Common myeloid progenitor, CD34-positive (primary cell): ENCODE results near the gene CDH22.

Experiments used
- CTCF ChIA-PET: fragments of 350-600 bp; sonication (Branson Sonifier 250); formaldehyde crosslinking; loops from one replicate; lab custom pipeline; 2021; ENCODE audit warnings: antibody characterized with exemption; lab: Charles Lee
- POLR2A ChIA-PET: fragments of 350-600 bp; sonication (Branson Sonifier 250); formaldehyde crosslinking; loops from one replicate; lab custom pipeline; 2021; ENCODE audit warnings: antibody characterized with exemption; lab: Charles Lee
- DNase-seq, 3 donors: peaks; one replicate each; pipeline versions ENCODE4 v3.0.0 to v3.0.0-alpha.2; 2013
- H3K27ac ChIP-seq, 2 experiments: 1 replicate in 1 of 2; 2 replicates in 1 of 2; pipeline ENCODE4 v1.7.0; 2013; ENCODE audit warnings: inconsistent platforms in 2 of 2, low read length in 2 of 2, mild to moderate bottlenecking in 2 of 2, low read depth in 1 of 2, moderate library complexity in 1 of 2; ENCODE audit not compliant: severe bottlenecking in 2 of 2, insufficient read depth in 1 of 2, poor library complexity in 1 of 2
- H3K27me3 ChIP-seq, 5 experiments: replicated peaks in 2 of 5; 1 replicate in 3 of 5; 2 replicates in 2 of 5; pipeline versions ENCODE4 v1.6.1 to v1.7.0; 2013; ENCODE audit warnings: low read length in 4 of 5, mild to moderate bottlenecking in 2 of 5, moderate library complexity in 2 of 5, inconsistent platforms in 1 of 5; ENCODE audit not compliant: insufficient read depth in 5 of 5, control insufficient read depth in 4 of 5
- H3K36me3 ChIP-seq, 4 experiments: 1 replicate in 2 of 4; 2 replicates in 2 of 4; pipeline versions ENCODE4 v1.6.1 to v1.7.0; 2013; ENCODE audit warnings: low read length in 3 of 4, control low read depth in 1 of 4, mild to moderate bottlenecking in 1 of 4; ENCODE audit not compliant: control insufficient read depth in 4 of 4, insufficient read depth in 4 of 4
- H3K4me1 ChIP-seq, 4 experiments: 1 replicate in 3 of 4; 2 replicates in 1 of 4; pipeline versions ENCODE4 v1.6.1 to v1.7.1; 2013; ENCODE audit warnings: low read length in 3 of 4, mild to moderate bottlenecking in 3 of 4, control low read depth in 1 of 4, inconsistent platforms in 1 of 4, moderate library complexity in 1 of 4; ENCODE audit not compliant: control insufficient read depth in 4 of 4, insufficient read depth in 4 of 4; ENCODE audit errors: control extremely low read depth in 1 of 4
- H3K4me3 ChIP-seq, 7 experiments: 1 replicate in 4 of 7; 2 replicates in 3 of 7; pipeline versions ENCODE4 v1.5.1 to v1.7.0; 2013; ENCODE audit warnings: mild to moderate bottlenecking in 7 of 7, low read length in 6 of 7, moderate library complexity in 6 of 7, inconsistent platforms in 2 of 7, low read depth in 2 of 7, control low read depth in 1 of 7; ENCODE audit not compliant: insufficient read depth in 4 of 7, control insufficient read depth in 1 of 7; ENCODE audit errors: extremely low read depth in 1 of 7
- H3K9me3 ChIP-seq, 5 experiments: 1 replicate in 4 of 5; 2 replicates in 1 of 5; pipeline versions ENCODE4 v1.6.1 to v1.7.1; 2013; ENCODE audit warnings: low read length in 4 of 5, mild to moderate bottlenecking in 2 of 5, inconsistent platforms in 1 of 5, low read depth in 1 of 5, moderate library complexity in 1 of 5; ENCODE audit not compliant: control insufficient read depth in 4 of 5, insufficient read depth in 2 of 5; ENCODE audit errors: control extremely low read depth in 1 of 5
- WGBS: methylation state at CpG from one replicate; pipeline ENCODE4 v1.1.5; 2013; ENCODE audit not compliant: insufficient coverage; 5-methylcytosine and 5-hydroxymethylcytosine counted together

Gene CDH22

DNA sequence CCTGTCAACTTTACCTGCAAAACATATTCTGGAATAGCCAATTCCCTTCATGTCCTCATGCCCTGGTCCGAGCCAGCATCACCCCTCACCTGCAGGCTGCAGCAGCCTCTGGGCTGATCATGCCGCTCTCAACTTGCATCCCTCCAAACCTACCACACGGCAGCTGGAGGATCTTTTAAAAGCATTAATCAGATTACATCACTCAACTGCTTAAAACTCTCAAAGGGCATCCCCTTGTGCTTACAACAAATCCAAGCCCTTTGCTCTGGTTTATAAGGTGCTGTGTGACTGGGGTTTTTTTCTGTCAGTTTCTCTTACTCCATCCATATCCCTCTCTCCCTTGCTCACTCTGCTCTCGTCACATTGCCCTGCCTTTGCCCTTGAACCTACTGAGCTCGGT lies 166.2 kb downstream of the CDH22 start:
- CTCF ChIA-PET, result interaction anchor here (1.0 kb wide), 1 partner anchor 14 kb away, joined by 3 read pairs; no protein-coding TSS in a partner anchor

DNA sequence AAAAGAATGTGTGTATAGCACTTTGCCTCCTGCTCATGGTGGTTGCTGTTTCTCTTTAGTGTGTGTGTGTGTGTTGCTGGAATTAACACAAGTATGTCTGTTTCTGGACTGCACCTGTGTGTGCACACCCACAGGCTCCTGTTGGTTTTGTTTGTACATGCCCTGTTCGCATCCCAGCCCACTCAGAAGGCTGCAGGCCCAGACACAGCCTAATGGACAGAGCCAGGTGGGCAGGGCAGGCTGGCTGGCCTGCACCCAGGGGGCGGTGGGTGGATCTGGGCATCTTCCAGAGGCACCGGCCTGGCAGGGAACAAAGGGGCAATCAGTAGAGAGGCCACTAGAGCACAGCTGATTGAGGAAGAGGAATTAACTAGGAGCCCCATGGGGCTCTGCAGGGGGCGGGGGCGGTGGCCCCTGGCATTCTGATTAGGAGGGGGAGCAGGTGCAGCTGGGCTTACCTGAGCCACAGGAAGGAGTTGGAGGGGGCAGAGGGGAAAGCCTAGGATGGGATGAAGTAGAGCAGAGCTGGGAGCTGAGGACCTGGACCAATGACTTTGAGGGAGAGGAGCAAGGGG lies 168.3 kb downstream of the CDH22 start:
- H3K27ac ChIP-seq, result no peak overlapping the region
- no peaks in the 10 kb centered on the region for H3K36me3 ChIP-seq
- POLR2A ChIA-PET, result no interaction called here
- no peaks in the 10 kb centered on the region for H3K9me3 ChIP-seq
- no peak overlapping the region for H3K4me3 ChIP-seq
- H3K4me1 ChIP-seq, result no peaks in the 10 kb centered on the region
- WGBS, result 75% methylated on average over 5 of the region's 5 CpGs
- DNase-seq, result no peak
- CTCF ChIA-PET, result interaction anchor here (0.6 to 1.2 kb wide), 2 partner anchors 12 to 19 kb away, joined by 3 to 4 read pairs; no protein-coding TSS in a partner anchor
- peaks cover 0 to 27% (median 17%) of the 10 kb centered on the region in 5 experiments for H3K27me3 ChIP-seq

More for the DNA sequence above, 166.2 kb downstream of the CDH22 start:
- Histone ChIP-seq H3K9me3 (no peaks in the 10 kb centered on the region), H3K4me3 (no peak overlapping the region), H3K27ac (no peak overlapping the region), H3K27me3 (peaks cover 3 to 27% (median 24%) of the 10 kb centered on the region in 5 experiments), H3K4me1 (no peaks in the 10 kb centered on the region), H3K36me3 (no peaks in the 10 kb centered on the region)
- DNase-seq, result no peak
- WGBS, result 68% methylated on average over 4 of the region's 5 CpGs
- POLR2A ChIA-PET, result no interaction called here

DNA sequence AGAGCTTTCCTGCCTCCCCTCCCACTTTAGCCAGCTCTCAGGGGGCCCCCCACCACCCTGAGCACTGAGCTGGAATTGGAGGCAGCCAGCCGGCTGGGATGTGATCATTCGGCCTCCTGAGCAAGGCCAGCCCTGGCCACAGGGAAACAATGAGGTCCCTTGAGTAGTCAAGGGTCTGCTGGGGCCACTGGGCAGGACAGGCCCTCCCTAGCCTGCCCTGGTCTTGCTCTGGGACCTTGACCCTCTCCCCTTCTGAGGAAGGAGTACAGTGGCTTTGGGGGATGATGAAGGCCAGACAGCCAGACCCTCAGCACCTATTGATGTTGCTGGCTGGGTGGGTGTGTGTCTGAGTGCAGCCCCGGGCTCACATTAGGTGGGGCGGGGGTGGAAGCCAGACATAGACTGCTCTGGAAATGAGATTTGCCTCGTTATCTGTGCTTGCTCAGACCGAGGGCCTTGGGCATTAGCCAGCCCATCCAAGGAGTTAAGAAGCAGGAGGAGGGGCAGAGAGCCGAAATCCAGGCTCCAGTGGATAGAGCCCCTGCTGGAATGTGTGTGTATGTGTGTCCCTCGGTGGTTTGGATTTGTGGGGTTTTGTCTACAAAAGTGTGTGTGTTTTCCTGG lies 168.9 kb downstream of the CDH22 start:
- Histone ChIP-seq H3K27me3 (peaks cover 0 to 27% (median 17%) of the 10 kb centered on the region in 5 experiments), H3K4me1 (no peaks in the 10 kb centered on the region), H3K27ac (no peak overlapping the region), H3K4me3 (no peak overlapping the region), H3K9me3 (no peaks in the 10 kb centered on the region), H3K36me3 (no peaks in the 10 kb centered on the region)
- CTCF ChIA-PET, result interaction anchor here (0.8 kb wide), 1 partner anchor 11 kb away, joined by 3 read pairs; no protein-coding TSS in a partner anchor
- 92% methylated on average over 7 of the region's 8 CpGs for WGBS
- POLR2A ChIA-PET, result no interaction called here
- DNase-seq, result no peak

DNA sequence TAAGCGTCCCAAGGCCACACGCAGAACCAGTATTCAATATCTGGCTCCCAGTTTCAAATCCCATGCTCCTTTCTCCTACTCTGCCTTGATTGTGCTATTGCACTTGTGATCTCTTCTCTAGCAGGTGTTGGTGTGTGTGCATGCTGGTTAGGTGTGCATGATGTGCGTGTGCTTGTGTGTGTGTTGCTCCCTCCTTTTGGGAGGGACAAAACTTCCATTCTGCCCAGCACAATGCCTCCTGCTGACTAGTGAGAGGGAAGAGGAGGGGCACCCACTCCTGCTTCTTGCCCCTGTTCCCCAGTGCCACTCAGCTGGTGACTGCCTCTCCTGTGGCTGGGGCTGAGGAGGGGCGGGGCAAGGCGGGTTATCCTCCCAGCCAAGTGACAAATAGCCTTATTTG lies 170.5 kb downstream of the CDH22 start:
- H3K4me3 ChIP-seq, result no peak overlapping the region
- no peaks in the 10 kb centered on the region for H3K9me3 ChIP-seq
- H3K27me3 ChIP-seq, result peaks cover 0 to 29% (median 17%) of the 10 kb centered on the region in 5 experiments
- H3K27ac ChIP-seq, result no peak overlapping the region
- ChIA-PET POLR2A (no interaction called here), CTCF (interaction anchor here (2.1 kb wide), 1 partner anchor 40 kb away, joined by 4 read pairs; no protein-coding TSS in a partner anchor)
- DNase-seq, result no peak
- no peaks in the 10 kb centered on the region for H3K36me3 ChIP-seq
- 80% methylated on average over 1 of the region's 5 CpGs for WGBS
- no peaks in the 10 kb centered on the region for H3K4me1 ChIP-seq

DNA sequence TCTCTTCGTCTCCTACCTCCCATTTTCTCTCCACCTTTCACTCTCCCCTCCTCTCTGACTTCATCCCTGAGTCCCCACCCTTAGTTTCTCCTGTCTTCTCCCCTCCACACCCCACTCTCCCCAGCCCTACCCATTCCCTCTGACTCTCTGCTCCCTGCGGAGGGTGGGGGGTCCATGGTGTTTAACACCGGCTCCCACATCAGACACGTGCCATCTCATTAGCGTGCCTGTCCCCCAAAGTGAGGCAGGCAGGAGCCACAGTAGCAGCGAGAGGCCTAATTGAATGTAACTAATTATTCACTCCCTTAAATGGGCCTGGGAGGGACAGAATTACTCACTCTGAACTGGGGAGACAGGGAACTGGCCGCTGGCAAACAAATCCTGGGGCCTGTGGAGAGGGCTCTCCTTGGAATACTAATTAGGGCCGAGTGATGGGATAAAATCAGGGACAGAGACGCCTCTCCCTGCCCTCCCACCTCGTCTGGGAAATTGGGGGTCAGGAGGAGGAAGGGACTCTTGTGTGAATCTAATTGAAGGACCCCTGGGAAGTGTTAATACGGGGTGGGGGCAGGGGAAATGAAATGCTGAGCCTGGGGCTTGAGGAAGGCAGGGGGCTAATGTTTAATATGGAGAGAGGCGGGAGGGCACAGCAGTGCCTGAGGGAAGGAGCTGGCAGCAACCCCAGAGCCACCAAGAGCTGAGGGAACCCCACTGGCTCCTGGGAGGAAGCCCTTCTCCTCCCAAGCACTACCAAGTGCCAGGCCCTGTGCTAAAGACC lies 172.3 kb downstream of the CDH22 start:
- Histone ChIP-seq H3K4me1 (no peaks in the 10 kb centered on the region), H3K9me3 (no peaks in the 10 kb centered on the region), H3K27me3 (peaks cover 3 to 26% (median 9%) of the 10 kb centered on the region in 5 experiments), H3K27ac (no peak overlapping the region), H3K36me3 (no peaks in the 10 kb centered on the region), H3K4me3 (no peak overlapping the region)
- WGBS, result 73% methylated on average over 11 of the region's 12 CpGs
- DNase-seq, result no peak
- ChIA-PET POLR2A (no interaction called here), CTCF (interaction anchor here (1.1 to 1.4 kb wide), 2 partner anchors 37 kb away, joined by 3 to 4 read pairs; no protein-coding TSS in a partner anchor)

DNA sequence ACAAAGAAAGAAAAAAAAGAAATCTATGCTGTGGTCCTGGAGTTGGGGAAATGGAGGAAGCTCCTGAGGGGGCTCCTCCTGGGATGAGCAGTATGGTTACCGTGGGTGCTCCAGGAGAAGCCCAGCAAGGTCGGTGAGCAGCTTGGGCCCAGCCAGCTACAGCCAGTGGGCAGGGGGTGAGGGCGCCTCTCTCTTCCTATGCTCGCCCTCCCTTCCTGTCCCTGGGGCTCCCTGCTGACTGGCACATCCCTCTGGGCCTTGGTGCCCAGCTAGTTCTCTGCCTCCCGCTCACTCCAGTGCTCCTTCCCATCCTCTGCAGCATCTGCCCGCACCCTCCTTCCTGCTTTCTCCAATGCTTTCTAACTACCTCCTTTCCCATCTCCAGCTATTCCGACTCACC lies 173.6 kb downstream of the CDH22 start:
- H3K36me3 ChIP-seq, result no peaks in the 10 kb centered on the region
- H3K9me3 ChIP-seq, result no peaks in the 10 kb centered on the region
- H3K4me3 ChIP-seq, result no peak overlapping the region
- ChIA-PET CTCF (interaction anchor here (0.9 to 1.4 kb wide), 3 partner anchors 38 to 303 kb away, joined by 3 to 4 read pairs (median 4); no protein-coding TSS in a partner anchor), POLR2A (no interaction called here)
- 87% methylated on average over 5 of the region's 7 CpGs for WGBS
- H3K4me1 ChIP-seq, result no peaks in the 10 kb centered on the region
- DNase-seq, result no peak
- H3K27me3 ChIP-seq, result peaks cover 3 to 33% (median 12%) of the 10 kb centered on the region in 5 experiments
- no peak overlapping the region for H3K27ac ChIP-seq
